Pons (tissue), 1 donor: ENCODE data around the gene NEB.

Experiments used
- DNase-seq: peaks from one replicate; pipeline ENCODE4 v3.0.0-alpha.2; 2016; ENCODE audit warnings: low spot score

Gene NEB

GRCh38 chr2:151478011-151478410, 256.3 kb downstream of the NEB start:
- DNase-seq, result no peak

GRCh38 chr2:151476287-151476686, 258.0 kb downstream of the NEB start:
- no peak for DNase-seq

GRCh38 chr2:151475071-151475470, 259.2 kb downstream of the NEB start:
- no peak for DNase-seq

GRCh38 chr2:151472966-151473365, 261.3 kb downstream of the NEB start:
- no peak for DNase-seq

- DNase-seq, result no peak
These were observed 263.7 kb downstream of the NEB start for GRCh38 chr2:151470556-151470955.

- DNase-seq, result no peak
These were observed 268.5 kb downstream of the NEB start for GRCh38 chr2:151465771-151466170.

- no peak for DNase-seq
These were observed 274.9 kb downstream of the NEB start for GRCh38 chr2:151459358-151459757.

GRCh38 chr2:151439127-151439526, 295.1 kb downstream of the NEB start:
- DNase-seq, result no peak

GRCh38 chr2:151438506-151438905, 295.8 kb downstream of the NEB start:
- no peak for DNase-seq

GRCh38 chr2:151437630-151438029, 296.6 kb downstream of the NEB start:
- no peak for DNase-seq
